ENCODE data around the gene TEX30. TPM values are rescaled to one million over a fixed set of nuclear protein-coding genes. Genes with fewer than 3 reads are reported as not detected.

Gene TEX30
- total and polyA plus RNA-seq, 12 donors, result 3.9 to 12.4 (median 7.8) TPM

GRCh38 chr13:102751886-102752285, 21.7 kb downstream of the TEX30 start:
- no peak for TF ChIP-seq CTCF (IDR thresholded peaks at IDR 0.05)
- intact Hi-C loops (cut with DNase I), result no loop called here
- H3K9me3 ChIP-seq, result peaks cover 0 to 23% (median 5%) of the 10 kb centered on the region in 11 donors
- DNase-seq, result no peak
- no peaks in the 10 kb centered on the region for H3K27me3 ChIP-seq
- 86 to 90% methylated on average over 3 of the region's 3 CpGs for WGBS, 2 donors
- H3K27ac ChIP-seq, result no peak overlapping the region
- no peaks in the 10 kb centered on the region for H3K4me1 ChIP-seq
- H3K4me3 ChIP-seq, result no peak overlapping the region
- H3K36me3 ChIP-seq, result peaks cover 0 to 6% (median 0%) of the 10 kb centered on the region in 9 donors
- no peak for ATAC-seq

GRCh38 chr13:102742506-102742905, 31.1 kb downstream of the TEX30 start:
- TF ChIP-seq CTCF (IDR thresholded peaks at IDR 0.05), result no peak
- Histone ChIP-seq H3K36me3 (no peaks in the 10 kb centered on the region), H3K27ac (no peak overlapping the region), H3K4me3 (no peak overlapping the region), H3K27me3 (no peaks in the 10 kb centered on the region), H3K9me3 (peaks cover 0 to 89% (median 18%) of the 10 kb centered on the region in 11 donors), H3K4me1 (no peaks in the 10 kb centered on the region)
- intact Hi-C loops (cut with DNase I), result no loop called here
- ATAC-seq (no peak), DNase-seq (no peak)

GRCh38 chr13:102742101-102742500, 31.5 kb downstream of the TEX30 start:
- Histone ChIP-seq H3K4me3 (no peak overlapping the region), H3K27ac (no peak overlapping the region), H3K4me1 (no peaks in the 10 kb centered on the region), H3K36me3 (no peaks in the 10 kb centered on the region), H3K9me3 (peaks cover 0 to 93% (median 18%) of the 10 kb centered on the region in 11 donors), H3K27me3 (no peaks in the 10 kb centered on the region)
- DNase-seq (no peak), ATAC-seq (no peak)
- intact Hi-C loops (cut with DNase I), result no loop called here
- 59 to 65% methylated on average over 1 of the region's 1 CpG for WGBS, 2 donors
- no peak for TF ChIP-seq CTCF (IDR thresholded peaks at IDR 0.05)

- Histone ChIP-seq H3K4me1 (peaks cover 0 to 11% (median 0%) of the 10 kb centered on the region in 9 donors), H3K36me3 (no peaks in the 10 kb centered on the region), H3K9me3 (peaks cover 0 to 27% (median 0%) of the 10 kb centered on the region in 11 donors), H3K27me3 (no peaks in the 10 kb centered on the region), H3K4me3 (no peak overlapping the region), H3K27ac (no peak overlapping the region)
- DNase-seq, result no peak
- TF ChIP-seq CTCF (IDR thresholded peaks at IDR 0.05), result no peak
- ATAC-seq, result peak in 2 of 8 donors; percentile 28 to 42
- 36 to 50% methylated on average over 8 of the region's 8 CpGs for WGBS, 2 donors
- intact Hi-C loops (cut with DNase I), result loop anchor here in 4 of 10 donors (5.0 to 10.0 kb wide), 4 partner anchors 142 to 152 kb away; no protein-coding TSS in a partner anchor
These were observed 43.9 kb downstream of the TEX30 start for GRCh38 chr13:102729560-102730270.
